GM12878 (cell line): ENCODE data around the gene NPY4R. TPM values are rescaled to one million over a fixed set of nuclear protein-coding genes. Genes with fewer than 3 reads are reported as not detected.
"Not testable (repeated sequence)": the region's sequence is repeated elsewhere in the genome, so short reads cannot be mapped to it uniquely, and the experiment has no call there.

ENCODE experiments used
- ATAC-seq: fragments of 200-7000 bp; cut with Tn5 transposase; 3 replicates; pipeline ENCODE4 v1.9.1; 2020; ENCODE audit warnings: mild to moderate bottlenecking, moderate library complexity
- BruUV-seq: library from RNA; stranded (reverse); fragments of 400-500 nt; replicated peaks from 2 replicates; lab custom pipeline; 2021; lab: Mats Ljungman, UMichigan
- CTCF ChIA-PET: fragments of 300-600 bp; sonication (Branson Sonifier 250); formaldehyde crosslinking; extraction: SDS; loops from one replicate; lab custom pipeline; 2021; ENCODE audit warnings: inconsistent platforms; lab: Yijun Ruan, JAX
- POLR2A ChIA-PET: fragments of 350-600 bp; formaldehyde crosslinking; extraction: SDS; loops from one replicate; lab custom pipeline; 2021; ENCODE audit warnings: inconsistent platforms; lab: Charles Lee
- RAD21 ChIA-PET: fragments of 300-600 bp; sonication (Branson Sonifier 250); formaldehyde crosslinking; loops from one replicate; lab custom pipeline; 2023; ENCODE audit warnings: antibody characterized with exemption; ENCODE audit not compliant: unreplicated experiment; lab: Charles Lee
- SMC1A ChIA-PET: fragments of 300-600 bp; sonication (Branson Sonifier 250); formaldehyde crosslinking; loops from one replicate; lab custom pipeline; 2023; ENCODE audit not compliant: unreplicated experiment, uncharacterized antibody; lab: Charles Lee
- DNase-seq: peaks from one replicate; pipeline ENCODE4 v3.0.0-alpha.2; 2011; ENCODE audit warnings: low read depth, low spot score
- FAIRE-seq: peaks from 3 replicates; lab custom pipeline; 2011; peaks lifted over from hg19 to GRCh38; lab: Jason Lieb, UNC
- H2AFZ ChIP-seq: 2 replicates; pipeline ENCODE4 v1.6.0; 2011; ENCODE audit warnings: low read depth, low read length, control low read depth; ENCODE audit not compliant: control insufficient read depth
- H3K27ac ChIP-seq: 2 replicates; pipeline ENCODE4 v1.5.1; 2011; ENCODE audit warnings: control low read depth; ENCODE audit not compliant: control insufficient read depth, insufficient read depth
- H3K27me3 ChIP-seq, 2 experiments: replicated peaks in 1 of 2; 2 replicates each; pipeline versions ENCODE4 v1.6.0 to v1.6.1; 2011; ENCODE audit warnings: low read length in 1 of 2; ENCODE audit not compliant: control insufficient read depth in 2 of 2, insufficient read depth in 2 of 2
- H3K36me3 ChIP-seq, 2 experiments: 2 replicates each; pipeline ENCODE4 v1.5.1; 2011; ENCODE audit warnings: low read length in 1 of 2; ENCODE audit not compliant: control insufficient read depth in 2 of 2, insufficient read depth in 2 of 2
- H3K4me1 ChIP-seq: 2 replicates; pipeline ENCODE4 v1.6.1; 2011; ENCODE audit warnings: mild to moderate bottlenecking, low read length, moderate library complexity, mixed read lengths; ENCODE audit not compliant: control insufficient read depth, insufficient read depth
- H3K4me2 ChIP-seq: 2 replicates; pipeline ENCODE4 v1.6.0; 2011; ENCODE audit warnings: control low read depth; ENCODE audit not compliant: control insufficient read depth, insufficient read depth
- H3K4me3 ChIP-seq: fragments of 200-600 bp; sonication (generic); 2 replicates; pipeline ENCODE4 v1.5.1; 2016
- H3K79me2 ChIP-seq: 2 replicates; pipeline ENCODE4 v1.6.0; 2011; ENCODE audit warnings: low read length; ENCODE audit not compliant: control insufficient read depth, insufficient read depth
- H3K9ac ChIP-seq: 2 replicates; pipeline ENCODE4 v1.8.0; 2011; ENCODE audit warnings: low read length, control low read depth, mixed read lengths; ENCODE audit not compliant: control insufficient read depth, insufficient read depth
- H3K9me3 ChIP-seq: replicated peaks from 3 replicates; pipeline ENCODE4 v1.5.1; 2011; ENCODE audit warnings: mild to moderate bottlenecking, low read length; ENCODE audit not compliant: control insufficient read depth, insufficient read depth
- H4K20me1 ChIP-seq: 2 replicates; pipeline ENCODE4 v1.6.0; 2011; ENCODE audit not compliant: control insufficient read depth, insufficient read depth
- WGBS: methylation state at CpG from one replicate; pipeline ENCODE4 v1.1.6; 2016; ENCODE audit warnings: low lambda C conversion rate; ENCODE audit not compliant: insufficient replicate concordance, insufficient coverage; ENCODE audit errors: missing lambda C conversion rate; 5-methylcytosine and 5-hydroxymethylcytosine counted together
- in situ Hi-C: fragments of 300-500 bp; cut with MboI; formaldehyde crosslinking; loops from 9 replicates; pipeline ENCODE4 v1.14.3; 2018; ENCODE audit warnings: mixed read lengths
- intact Hi-C: fragments of 100-400 bp; cut with micrococcal nuclease; formaldehyde crosslinking; loops from one replicate; pipeline ENCODE4 v1.14.2; 2022; ENCODE audit not compliant: unreplicated experiment
- polyA plus RNA-seq, 11 experiments: library from polyadenylated mRNA; depleted of rRNA in 4 of 11; unstranded in 6 of 11; stranded (reverse) in 5 of 11; fragments of >200 nt; fragmentation: Nextera tagmentation in 4 of 11; fragmentation: Illumina TruSeq in 1 of 11; extraction: Ambion mirVana in 4 of 11; extraction: Trizol in 1 of 11; gene quantifications; 1 replicate in 1 of 11; 2 replicates in 10 of 11; pipeline versions ENCODE4 v1.2.1 to v1.2.3, GENCODE V29; 2011 to 2016; ENCODE audit warnings: inconsistent platforms in 2 of 11, missing spikeins in 2 of 11, low read depth in 1 of 11
- total RNA-seq, 4 experiments: library from RNA; depleted of rRNA in 3 of 4; stranded (reverse); fragments of >200 nt in 3 of 4; fragmentation: Illumina TruSeq in 1 of 4; extraction: Trizol in 1 of 4; gene quantifications; 2 replicates each; pipeline versions ENCODE4 v1.2.1 to v1.2.3, GENCODE V29; 2013 to 2021

Gene NPY4R
- total and polyA plus RNA-seq, 10 of the 15 experiments (the other 5 are each of a cell fraction or from before 2014, with no cell fraction given): not detected

- BruUV-seq, H2AFZ ChIP-seq, H3K4me3 ChIP-seq, H3K4me2 ChIP-seq, RAD21 ChIA-PET, H3K9me3 ChIP-seq, H3K4me1 ChIP-seq, POLR2A ChIA-PET, FAIRE-seq, H3K27me3 ChIP-seq, H3K36me3 ChIP-seq, H3K9ac ChIP-seq, DNase-seq, H3K27ac ChIP-seq, ATAC-seq, CTCF ChIA-PET, H3K79me2 ChIP-seq, H4K20me1 ChIP-seq, intact Hi-C loops, in situ Hi-C loops, SMC1A ChIA-PET: not testable (repeated sequence)
- no CpG with 5 or more reads among the region's 2 CpGs for WGBS
These were observed 42.2 kb downstream of the NPY4R start for GRCh38 chr10:46423550-46423949.

DNA sequence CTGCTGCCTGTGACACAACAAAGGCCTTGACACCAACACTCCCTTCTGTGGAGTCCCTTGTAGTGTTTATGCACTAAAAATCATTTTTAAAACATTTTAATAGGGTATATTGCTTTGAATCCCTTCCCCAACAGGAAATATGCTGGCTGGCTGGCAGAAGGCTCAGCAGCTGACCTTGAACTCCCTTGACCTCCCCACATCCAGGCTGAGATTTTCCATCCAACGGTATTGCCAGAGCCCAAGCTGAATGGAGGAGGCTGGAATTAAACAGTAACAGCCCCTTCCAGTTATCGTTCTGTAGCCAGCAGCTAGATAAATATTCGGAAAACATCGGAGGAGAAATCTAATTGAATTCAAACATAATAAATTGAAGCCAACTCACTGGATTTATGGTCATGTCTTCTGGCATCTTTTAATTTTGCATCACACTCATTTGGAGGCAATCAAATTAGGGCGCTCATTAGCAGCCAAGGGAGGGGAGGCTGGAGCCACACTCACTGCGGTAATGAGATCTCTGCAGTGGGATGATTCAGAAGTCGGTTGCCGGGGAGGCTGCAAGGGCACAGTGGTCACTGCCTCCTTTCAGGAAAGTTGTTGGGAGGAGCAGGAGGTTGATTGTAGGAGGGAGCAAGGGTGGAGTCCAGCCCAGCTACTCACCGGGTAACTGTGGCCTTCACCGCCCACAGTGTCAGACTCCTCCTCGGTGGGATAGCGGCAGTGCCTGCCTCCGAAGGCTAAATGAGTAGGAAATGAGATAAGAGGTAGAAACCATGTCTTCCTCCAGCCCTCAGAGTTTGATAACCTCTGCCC, 46.0 kb downstream of the NPY4R start:
- CTCF ChIA-PET, H3K4me2 ChIP-seq: not testable (repeated sequence)

DNA sequence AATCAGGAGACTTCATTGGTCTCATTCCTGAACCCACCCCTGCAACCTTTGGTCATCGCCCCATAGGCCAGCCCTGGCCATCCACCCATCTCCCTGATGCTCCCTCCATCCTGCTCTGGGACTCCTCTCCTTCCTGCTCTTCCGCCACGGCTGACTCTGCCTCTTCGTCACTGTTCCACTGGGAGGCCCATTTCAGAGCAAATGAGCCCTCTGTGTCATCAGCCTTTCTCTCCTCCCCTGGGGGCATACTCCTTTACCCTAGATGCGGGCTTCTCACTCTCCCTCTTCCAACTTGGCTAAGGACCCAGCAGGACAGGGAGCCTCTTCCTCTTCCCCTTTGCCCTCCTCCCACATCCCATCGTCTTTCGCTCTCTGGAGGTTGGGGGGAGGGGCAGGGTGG, 47.5 kb downstream of the NPY4R start:
- not testable (repeated sequence) for H3K4me2 ChIP-seq, ATAC-seq

More for the DNA sequence above, 46.0 kb downstream of the NPY4R start:
- H3K27me3 ChIP-seq, intact Hi-C loops, H3K9me3 ChIP-seq, H3K9ac ChIP-seq, H3K36me3 ChIP-seq, FAIRE-seq, H2AFZ ChIP-seq, DNase-seq, SMC1A ChIA-PET, ATAC-seq, in situ Hi-C loops, RAD21 ChIA-PET, H4K20me1 ChIP-seq, H3K27ac ChIP-seq, BruUV-seq, H3K4me1 ChIP-seq, H3K79me2 ChIP-seq, POLR2A ChIA-PET, H3K4me3 ChIP-seq: not testable (repeated sequence)
- WGBS: 63% methylated on average over 4 of the region's 13 CpGs

DNA sequence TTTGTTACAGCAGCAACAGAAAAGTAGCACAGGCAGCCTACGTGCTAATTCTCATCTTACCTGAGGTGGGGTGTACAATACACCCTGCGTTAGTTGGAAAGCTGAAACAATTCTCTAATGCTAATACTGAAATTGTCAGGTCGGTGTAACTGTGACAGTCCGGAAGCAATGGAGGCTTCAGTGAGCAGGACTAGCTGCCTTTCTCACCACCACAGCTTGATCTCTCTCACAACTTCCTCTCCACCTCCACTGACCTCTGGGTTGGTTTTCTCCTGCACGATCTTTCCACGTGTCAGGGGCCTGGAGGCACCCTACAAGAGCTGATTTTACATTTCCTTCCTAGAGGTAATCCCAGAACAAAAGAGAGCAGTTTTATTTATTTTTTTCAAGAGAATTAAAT, 50.5 kb downstream of the NPY4R start:
- intact Hi-C loops, H3K4me2 ChIP-seq, H3K4me3 ChIP-seq, H2AFZ ChIP-seq, FAIRE-seq, in situ Hi-C loops, H3K36me3 ChIP-seq, BruUV-seq, H3K27ac ChIP-seq, H4K20me1 ChIP-seq, POLR2A ChIA-PET, H3K4me1 ChIP-seq, H3K9ac ChIP-seq, H3K27me3 ChIP-seq, H3K9me3 ChIP-seq, CTCF ChIA-PET, RAD21 ChIA-PET, H3K79me2 ChIP-seq, SMC1A ChIA-PET: not testable (repeated sequence)
- ATAC-seq (peak; percentile 64), DNase-seq (peak; percentile 0)
- 25% methylated on average over 2 of the region's 6 CpGs for WGBS

More for the DNA sequence above, 47.5 kb downstream of the NPY4R start:
- H3K9ac ChIP-seq, intact Hi-C loops, in situ Hi-C loops, RAD21 ChIA-PET, H3K4me3 ChIP-seq, BruUV-seq, H3K27me3 ChIP-seq, H3K9me3 ChIP-seq, H2AFZ ChIP-seq, DNase-seq, CTCF ChIA-PET, FAIRE-seq, H4K20me1 ChIP-seq, POLR2A ChIA-PET, H3K79me2 ChIP-seq, H3K27ac ChIP-seq, SMC1A ChIA-PET, H3K36me3 ChIP-seq, H3K4me1 ChIP-seq: not testable (repeated sequence)
- WGBS: 10% methylated on average over 3 of the region's 7 CpGs
